OCI-LY3 (cell line): ENCODE results near the gene ZEB2.

ENCODE experiments used
- EZH2phosphoT487 ChIP-seq: fragments of 200-600 bp; shearing (Covaris generic); IDR thresholded peaks from 2 replicates; pipeline ENCODE4 v1.6.1; 2018; ENCODE audit warnings: antibody characterized with exemption, mixed run types, low read depth
- TF ChIP-seq, protein P1 (sequence below): fragments of 200-600, 300-600 bp; sonication (generic); IDR thresholded peaks from 2 replicates; pipeline ENCODE4 v1.5.1; 2014; ENCODE audit warnings: antibody characterized with exemption, low read length, low read depth

DNA sequence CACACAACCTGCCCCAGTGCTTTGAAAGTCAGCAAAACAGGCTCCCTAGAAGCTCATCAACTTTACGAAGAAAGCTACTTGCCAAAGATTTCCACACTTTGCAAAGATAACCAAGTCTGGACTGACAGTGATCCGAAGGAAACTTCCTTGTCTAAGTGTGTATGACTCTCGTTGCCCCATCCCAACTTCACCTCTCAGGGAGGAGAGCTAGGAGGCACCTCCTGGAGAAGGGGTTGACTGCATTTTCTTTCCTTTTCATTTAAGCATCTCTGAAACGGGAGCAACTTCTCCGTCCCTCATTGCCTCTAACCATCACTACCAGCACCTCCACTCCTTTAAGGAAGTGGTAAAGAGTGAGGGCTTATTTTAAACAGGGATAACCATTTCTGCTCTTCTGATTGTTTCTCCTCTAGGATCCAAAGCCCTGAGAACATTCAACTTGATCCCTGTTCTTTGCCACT, 7.0 kb downstream of the ZEB2 start:
- TF ChIP-seq, protein P1, sequence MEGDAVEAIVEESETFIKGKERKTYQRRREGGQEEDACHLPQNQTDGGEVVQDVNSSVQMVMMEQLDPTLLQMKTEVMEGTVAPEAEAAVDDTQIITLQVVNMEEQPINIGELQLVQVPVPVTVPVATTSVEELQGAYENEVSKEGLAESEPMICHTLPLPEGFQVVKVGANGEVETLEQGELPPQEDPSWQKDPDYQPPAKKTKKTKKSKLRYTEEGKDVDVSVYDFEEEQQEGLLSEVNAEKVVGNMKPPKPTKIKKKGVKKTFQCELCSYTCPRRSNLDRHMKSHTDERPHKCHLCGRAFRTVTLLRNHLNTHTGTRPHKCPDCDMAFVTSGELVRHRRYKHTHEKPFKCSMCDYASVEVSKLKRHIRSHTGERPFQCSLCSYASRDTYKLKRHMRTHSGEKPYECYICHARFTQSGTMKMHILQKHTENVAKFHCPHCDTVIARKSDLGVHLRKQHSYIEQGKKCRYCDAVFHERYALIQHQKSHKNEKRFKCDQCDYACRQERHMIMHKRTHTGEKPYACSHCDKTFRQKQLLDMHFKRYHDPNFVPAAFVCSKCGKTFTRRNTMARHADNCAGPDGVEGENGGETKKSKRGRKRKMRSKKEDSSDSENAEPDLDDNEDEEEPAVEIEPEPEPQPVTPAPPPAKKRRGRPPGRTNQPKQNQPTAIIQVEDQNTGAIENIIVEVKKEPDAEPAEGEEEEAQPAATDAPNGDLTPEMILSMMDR, result no peak
- no peak for TF ChIP-seq EZH2phosphoT487
